GM12873 (cell line): ENCODE measurements around the gene LIN9.

Experiments
- TF ChIP-seq, protein P1 (sequence below): IDR thresholded peaks from 2 replicates; pipeline ENCODE4 v1.5.1; 2012; ENCODE audit warnings: low read depth, mild to moderate bottlenecking, moderate library complexity, low read length, control low read depth; ENCODE audit not compliant: insufficient read depth; ENCODE audit errors: missing control alignments

Gene LIN9

DNA sequence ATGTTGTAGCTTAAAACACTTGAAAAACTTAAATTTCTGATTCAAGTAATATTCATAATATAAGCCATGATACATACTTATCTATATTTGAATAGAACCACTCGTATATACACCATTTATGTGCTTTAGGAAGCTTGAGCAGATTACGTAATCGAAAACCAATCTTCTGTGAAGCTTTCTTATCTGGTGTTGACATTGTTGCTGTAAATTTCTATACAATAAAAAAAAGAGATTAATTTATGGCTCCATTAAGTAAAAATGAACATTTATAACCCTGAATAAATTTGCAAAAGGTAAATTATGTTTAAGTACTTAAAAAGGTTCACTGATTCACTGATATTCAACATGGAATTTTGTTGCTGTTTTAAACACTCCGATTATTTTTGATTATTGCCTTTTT, 21.4 kb downstream of the LIN9 start:
- TF ChIP-seq, protein P1, sequence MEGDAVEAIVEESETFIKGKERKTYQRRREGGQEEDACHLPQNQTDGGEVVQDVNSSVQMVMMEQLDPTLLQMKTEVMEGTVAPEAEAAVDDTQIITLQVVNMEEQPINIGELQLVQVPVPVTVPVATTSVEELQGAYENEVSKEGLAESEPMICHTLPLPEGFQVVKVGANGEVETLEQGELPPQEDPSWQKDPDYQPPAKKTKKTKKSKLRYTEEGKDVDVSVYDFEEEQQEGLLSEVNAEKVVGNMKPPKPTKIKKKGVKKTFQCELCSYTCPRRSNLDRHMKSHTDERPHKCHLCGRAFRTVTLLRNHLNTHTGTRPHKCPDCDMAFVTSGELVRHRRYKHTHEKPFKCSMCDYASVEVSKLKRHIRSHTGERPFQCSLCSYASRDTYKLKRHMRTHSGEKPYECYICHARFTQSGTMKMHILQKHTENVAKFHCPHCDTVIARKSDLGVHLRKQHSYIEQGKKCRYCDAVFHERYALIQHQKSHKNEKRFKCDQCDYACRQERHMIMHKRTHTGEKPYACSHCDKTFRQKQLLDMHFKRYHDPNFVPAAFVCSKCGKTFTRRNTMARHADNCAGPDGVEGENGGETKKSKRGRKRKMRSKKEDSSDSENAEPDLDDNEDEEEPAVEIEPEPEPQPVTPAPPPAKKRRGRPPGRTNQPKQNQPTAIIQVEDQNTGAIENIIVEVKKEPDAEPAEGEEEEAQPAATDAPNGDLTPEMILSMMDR, result no peak

DNA sequence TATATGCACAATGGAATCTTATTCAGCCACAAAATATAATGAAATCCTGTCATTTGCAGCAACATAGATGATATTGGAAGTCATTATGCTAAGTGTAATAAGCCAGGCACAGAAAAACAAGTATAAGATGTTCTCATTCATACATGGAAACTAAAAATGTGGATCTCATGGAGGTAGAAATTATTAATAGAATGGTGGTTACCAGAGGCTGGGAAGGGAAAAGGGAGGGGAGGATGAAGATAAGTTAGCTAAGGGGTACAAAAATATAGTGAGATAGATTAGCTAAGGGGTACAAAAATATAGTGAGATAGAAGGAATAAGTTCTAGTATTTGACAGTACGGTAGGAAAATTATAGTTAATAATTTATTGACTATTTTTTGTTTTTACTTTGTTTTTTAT, 27.9 kb downstream of the LIN9 start:
- TF ChIP-seq, protein P1, result no peak

DNA sequence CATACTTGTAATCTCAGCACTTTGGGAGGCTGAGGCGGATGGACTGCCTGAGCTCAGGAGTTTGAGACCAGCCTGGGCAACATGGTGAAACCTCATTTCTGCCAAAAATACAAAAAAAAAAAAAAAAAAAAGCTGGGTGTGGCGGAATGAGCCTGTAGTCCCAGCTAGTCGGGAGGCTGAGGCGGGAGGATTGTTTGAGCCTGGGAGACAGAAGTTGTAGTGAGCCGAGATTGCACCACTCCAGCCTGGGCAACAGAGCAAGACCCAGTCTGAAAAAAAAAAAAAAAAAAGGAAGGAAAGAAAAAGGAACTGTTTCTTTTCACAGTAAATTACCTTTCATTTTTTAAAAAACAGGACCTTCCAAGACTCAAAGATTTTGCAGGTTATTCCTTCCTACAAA, 29.5 kb downstream of the LIN9 start:
- TF ChIP-seq, protein P1, result no peak

DNA sequence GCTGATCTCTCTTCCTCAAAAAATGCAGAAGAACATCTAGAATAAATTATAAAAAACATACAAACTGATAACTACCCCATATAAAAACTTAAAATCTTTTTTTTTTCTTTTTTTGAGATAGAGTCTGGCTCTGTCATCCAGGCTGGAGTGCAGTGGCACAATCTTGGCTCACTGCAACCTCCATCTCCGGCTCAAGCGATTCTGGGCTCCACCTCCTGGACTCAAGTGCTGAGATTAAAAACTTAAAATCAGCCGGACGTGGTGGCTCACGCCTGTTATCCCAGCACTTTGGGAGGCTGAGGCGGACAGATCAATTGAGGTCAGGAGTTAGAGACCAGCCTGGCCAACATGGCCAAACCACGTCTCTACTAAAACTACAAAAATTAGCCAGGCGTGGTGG, 31.1 kb downstream of the LIN9 start:
- TF ChIP-seq, protein P1, result no peak

DNA sequence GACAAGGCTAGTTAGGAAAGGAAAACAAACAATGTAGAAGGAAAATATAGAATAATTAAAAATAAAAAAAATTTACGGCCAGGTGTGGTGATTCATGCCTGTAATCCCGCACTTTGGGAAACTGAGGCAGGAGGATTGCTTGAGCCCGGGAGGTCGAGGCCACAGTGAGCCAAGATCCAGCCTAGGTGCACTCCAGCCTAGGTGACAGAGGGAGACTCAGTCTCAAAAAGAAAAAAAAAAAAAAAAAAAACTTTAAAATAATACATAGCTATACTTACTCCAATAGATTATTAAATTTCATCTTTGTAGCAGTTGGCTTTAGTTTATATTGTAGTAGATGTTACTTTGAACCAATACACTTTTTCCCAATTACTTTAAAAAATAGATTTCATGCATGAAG, 32.0 kb downstream of the LIN9 start:
- TF ChIP-seq, protein P1, result no peak

DNA sequence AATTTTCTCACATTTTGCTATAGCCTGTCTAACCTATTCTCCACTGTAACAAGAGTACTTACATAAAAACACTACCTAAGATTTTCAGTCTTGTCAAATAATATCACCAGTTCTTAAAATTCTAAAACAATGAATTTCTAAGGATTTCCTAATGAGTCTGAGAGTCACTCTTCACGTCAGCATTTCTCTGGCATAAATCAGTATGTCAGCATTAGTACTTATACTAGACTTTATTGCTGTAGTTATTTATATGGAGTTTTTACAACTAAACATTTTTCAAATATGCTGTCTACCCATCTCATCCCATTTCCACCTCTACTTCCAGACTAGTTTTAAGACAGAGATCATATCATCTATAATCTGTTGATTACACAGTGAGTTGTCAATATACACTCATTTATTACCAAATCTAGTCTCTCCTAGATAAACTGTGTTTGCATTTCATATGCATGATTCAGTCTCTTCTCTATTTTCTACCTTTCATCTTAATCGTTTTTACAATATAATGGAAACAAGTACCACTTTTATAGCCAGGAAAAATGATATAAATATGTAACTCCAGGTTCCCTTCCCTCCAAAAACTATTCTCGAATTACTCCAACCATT, 32.8 kb downstream of the LIN9 start:
- TF ChIP-seq, protein P1, result no peak

DNA sequence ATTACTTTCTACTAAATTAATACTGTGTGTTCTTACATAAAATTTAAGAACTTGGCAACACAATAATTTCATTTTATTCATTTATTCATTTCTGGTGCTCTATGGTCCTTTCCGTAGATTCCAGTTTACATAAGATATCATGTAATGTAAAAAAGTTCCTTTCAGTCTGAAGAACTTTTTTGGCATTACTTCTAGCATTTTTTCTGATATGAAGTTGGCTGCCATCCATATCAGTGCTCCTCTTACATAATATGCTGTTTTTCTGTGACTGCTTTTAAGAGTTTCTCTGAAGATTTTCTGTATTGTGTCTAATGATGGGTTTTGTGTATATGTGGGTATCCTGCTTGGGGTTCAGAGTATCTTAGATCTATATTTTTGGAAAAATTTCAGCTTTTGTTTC, 34.8 kb downstream of the LIN9 start:
- TF ChIP-seq, protein P1, result no peak
